ENCODE results near the gene TMEM127.
"Not testable (repeated sequence)": the region's sequence is repeated elsewhere in the genome, so short reads cannot be mapped to it uniquely, and the experiment has no call there.

TMEM127 gene

DNA sequence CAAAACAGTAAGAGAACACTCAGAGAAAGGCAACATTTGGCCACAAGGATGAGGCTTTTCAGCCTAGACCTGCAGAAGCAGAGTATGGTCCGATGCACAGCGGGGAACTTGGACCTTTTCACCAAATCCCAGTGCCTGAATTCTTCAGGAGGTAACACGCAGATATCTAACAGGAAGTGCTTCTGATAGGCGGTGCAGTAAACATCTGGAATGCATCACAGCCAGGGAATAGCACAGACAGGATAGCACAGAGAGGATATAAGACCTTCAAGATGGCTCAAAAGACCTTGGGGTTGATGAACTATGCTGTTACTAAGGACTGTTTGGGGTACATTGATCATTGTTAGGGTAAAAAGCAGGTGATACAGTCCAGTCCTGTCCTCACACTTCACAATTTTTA, 1.7 kb downstream of the TMEM127 start:
- no peak for DNase-seq (ENCODE audit: low read depth in 3 of 3)

DNA sequence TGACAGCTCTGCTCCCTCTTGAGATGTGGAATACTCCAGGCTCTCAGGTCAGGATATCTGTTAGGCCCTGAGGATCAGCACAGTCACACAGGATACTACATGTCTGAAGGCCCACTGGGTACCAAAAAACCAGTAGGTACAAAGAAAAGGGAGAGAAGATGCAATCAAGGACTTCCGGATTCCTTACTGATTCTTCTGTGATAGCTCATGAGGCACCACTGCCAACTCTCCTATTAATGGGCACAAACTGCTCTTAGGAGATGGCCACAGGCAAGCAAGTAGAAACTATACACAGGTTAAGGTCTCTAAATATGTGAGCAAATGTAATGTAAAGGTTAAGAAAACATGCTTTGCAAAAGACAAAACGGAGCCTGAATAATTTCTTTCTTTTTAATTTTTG, 3.5 kb downstream of the TMEM127 start:
- DNase-seq (ENCODE audit: low read depth in 3 of 3): no peak

DNA sequence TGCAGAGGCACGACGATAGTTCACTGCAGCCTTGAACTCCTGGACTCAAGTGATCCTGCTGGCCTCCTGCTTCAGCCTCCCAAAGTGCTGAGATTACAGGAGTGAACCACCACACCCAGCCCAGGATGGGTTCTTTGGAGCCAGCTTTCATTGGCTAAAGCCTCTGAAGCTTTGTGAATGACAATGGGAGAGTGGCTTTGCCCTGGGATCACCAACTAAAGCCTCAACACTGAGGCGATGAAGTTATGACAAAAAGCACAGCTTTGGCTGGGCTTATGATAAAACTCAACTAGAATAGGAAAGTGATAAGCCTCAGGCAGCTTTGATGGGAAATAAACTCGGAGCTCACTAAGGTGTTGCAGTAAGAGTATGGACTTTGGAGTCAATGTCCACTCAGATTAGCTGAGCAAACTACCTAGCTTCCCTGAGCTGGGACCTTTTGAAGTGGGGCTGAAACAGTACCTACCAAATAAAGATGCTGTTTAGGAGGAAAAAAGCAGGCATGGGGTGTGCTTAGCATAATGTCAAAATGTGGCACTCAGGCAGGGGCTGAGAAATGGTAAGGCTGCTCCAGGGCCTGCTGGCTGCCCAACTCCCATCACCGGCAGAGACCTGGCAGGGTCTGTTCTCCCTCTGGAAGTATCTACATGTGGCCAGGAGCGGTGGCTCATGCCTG, 4.3 kb downstream of the TMEM127 start:
- DNase-seq (ENCODE audit: low read depth in 3 of 3): no peak

DNA sequence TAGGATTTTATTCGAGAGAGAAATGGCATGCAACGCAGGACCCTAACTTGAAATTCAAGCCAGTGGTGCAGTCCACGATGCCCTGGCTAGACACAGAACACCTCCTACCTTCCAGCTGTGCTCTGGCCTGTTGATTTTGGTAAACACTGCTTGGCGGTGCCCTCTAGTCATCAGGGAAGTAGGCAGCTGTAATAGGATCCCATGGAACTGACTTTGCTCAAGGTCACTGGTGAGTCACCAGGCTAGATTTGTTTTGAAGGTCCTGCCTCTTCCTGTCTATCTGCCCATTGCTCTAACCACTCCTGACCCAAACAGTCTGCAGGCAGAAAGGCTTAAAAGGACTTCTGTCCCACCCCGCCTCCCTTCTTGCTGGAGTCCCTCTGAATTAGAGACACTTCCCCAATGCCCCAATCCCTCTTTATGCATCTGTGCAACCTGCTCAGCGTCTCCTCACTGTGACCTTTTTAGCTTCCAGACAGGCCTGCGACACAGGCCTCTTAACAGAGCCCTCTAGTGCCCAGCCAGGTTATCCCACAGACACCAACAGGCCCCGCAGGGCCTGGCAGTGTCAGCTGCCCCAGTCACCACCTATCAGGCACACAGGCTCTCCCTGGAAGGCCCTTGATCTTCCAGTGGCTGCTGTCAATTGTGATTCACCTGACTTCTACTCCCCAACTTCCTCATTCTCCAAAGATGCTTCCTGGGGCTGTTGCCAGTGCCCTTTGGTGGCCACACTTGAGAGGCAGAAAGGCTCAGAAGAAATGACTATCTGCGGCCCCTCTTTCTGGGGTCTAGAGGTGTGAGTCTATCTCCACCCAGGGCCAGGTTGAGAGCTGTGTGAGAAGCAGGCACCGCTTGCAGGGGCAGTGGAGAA, 5.2 kb downstream of the TMEM127 start:
- peak in 1 of 3 donors; percentile 21 for DNase-seq (ENCODE audit: low read depth in 3 of 3)

DNA sequence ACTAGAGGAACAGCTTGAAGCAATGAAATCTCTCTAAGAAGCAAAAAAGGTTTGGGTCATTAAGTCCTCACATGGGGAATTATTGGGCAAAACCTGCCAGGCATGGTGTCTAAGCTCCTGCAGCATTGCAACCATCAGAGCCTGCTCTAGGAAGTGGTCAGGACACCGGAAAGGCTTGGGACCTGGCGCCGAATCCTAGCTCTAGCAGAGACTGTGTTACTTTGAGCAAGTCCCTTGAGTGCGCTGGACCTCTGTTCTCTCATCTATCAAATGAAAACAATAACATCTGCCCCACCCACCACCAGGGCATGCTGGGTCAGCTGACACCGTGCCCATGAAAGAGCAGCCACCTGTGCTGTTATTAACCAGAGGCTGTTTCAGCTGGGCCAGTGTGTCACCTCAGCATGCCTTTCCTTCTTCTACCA, 6.3 kb downstream of the TMEM127 start:
- no peak for DNase-seq (ENCODE audit: low read depth in 3 of 3)

DNA sequence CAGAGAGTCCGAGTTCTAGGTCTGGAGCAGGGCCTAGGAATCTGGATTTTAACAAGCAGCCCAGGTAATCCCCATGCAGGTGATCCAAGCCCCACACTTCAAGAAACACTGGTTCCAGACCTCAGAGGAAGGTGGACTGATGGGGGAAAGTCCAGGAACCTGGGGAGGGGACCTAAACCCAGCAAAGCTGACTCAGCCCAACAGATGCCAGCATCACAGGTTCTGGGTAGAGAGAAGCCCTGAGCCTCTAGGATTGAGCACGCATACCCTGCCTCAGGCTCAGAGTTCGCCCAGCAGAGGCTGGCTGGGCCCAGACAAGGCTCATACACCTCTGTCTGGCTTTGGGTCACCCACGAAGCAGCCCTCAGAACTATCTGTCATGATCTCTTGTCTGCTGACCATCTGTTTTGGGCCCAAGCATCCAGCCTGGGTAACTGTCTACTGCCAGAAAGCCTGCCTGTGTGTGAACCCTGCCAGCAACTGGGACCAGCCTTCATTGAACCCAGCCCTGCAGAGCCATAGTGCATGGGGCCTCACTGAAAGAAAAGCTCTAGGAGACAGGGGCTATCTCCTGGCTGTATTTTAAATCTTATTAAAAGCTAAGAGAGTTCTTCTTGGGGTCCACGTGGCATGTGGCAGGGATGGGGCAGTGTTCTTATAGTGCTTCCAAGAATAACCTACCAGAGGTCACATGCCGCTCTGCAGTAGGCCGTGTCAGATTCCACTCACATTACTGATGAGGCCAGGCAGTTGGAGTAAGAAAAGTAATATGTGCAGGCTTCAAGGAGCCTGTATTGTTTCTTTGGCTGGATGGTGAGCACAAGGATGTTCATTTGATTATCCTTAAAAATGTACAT, 7.4 kb downstream of the TMEM127 start:
- no peak for DNase-seq (ENCODE audit: low read depth in 3 of 3)

DNA sequence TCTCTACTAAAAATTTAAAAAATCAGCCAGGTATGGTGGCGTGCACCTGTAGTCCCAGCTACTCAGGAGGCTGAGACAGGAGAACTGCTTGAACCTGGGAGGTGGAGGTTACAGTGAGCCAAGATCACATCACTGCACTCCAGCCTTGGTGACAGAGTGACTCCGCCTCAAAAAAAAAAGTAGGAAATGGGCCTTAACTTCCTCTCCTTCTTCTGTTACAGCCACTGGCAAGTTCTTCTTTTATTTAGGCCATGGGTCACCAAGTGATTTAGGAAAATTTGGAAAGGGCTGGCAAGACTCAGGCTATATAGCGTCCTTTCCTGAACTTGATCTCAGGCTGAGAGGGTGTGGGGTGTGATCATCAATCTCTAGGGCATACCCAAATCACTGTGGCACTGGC, 8.1 kb downstream of the TMEM127 start:
- DNase-seq (ENCODE audit: low read depth in 3 of 3): not testable (repeated sequence)

DNA sequence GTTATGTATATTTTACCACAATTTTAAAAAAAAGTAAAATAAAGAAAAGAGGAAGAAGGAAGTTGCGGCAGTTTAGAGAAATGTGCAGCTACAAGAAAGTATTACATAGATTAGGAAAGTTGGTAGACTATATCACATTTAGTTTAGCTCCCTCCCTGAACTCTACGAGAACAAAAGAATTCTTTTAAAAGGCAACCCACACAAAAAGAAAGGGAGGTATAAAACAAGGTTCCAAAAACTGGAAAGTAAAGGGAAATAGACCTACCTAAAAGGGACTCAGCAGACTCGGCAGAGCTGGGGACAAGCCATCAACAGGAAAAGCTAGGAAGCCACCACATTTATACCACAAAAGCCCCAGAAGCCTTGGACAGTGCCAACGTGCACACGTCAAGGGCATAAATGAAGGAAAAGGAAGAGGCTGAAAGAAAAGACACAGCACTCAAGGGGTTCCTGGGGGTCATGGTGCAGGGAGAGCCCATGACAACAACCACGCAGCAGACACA, 9.1 kb downstream of the TMEM127 start:
- no peak for DNase-seq (ENCODE audit: low read depth in 3 of 3)

DNA sequence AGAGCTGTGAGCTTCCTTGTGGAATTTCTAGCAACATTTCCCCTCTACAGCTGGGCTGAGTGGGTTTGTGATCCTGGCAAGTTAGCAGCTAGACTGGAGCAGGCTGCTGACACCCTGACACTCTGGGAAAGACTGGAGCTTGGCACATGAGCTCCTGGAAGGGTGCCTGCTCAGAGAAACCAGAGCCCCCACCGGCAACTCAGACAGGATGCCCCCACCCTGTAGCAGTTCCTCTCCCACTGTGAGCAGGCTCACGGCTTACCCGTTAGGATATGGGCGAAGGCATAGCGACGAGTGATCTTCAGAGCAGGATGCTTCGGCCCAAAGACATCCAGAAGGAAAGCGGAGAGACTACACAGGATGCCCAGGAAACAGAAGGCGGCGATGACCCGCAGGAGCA, 11.2 kb downstream of the TMEM127 start:
- DNase-seq (ENCODE audit: low read depth in 3 of 3): no peak

DNA sequence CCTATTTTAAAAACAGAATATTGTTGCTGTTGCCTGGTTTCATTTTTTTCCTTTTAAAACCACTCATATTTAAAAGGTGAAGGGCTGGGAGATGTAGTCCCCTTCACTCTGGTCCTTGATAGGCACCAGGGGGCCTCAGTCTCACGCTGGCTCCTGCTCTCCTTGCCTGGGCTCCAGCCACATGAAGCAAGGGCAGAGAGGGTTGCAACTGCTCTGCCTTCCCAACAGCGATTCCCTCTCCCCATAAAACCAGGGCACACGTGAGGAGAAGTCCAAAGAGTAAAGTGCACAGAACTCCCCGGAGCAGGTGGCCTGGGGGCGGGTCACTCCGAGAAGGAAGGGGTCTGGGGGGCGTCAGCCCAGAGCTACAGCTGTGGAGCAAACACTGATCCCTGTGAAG, 12.8 kb downstream of the TMEM127 start:
- no peak for DNase-seq (ENCODE audit: low read depth in 3 of 3)

DNA sequence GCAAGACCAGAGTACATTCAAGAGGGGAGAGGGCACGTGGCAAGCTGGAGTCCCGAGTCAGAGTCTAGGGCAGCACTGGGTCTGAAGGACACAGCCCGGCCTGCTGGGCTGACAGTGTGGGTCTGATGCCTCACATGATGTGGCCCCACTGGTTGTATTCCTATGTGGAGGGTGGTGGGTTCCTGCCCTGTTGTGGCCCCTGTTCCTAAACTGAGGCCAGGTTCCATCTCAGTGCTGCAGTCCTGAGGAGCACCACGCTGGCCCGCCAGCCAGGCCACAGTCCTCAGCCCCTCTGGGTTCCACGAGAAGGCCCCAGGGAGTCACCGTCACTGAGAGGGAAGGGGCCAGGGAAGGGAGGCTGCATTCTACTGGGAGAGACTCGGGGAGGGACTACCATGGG, 13.3 kb downstream of the TMEM127 start:
- DNase-seq (ENCODE audit: low read depth in 3 of 3): no peak

DNA sequence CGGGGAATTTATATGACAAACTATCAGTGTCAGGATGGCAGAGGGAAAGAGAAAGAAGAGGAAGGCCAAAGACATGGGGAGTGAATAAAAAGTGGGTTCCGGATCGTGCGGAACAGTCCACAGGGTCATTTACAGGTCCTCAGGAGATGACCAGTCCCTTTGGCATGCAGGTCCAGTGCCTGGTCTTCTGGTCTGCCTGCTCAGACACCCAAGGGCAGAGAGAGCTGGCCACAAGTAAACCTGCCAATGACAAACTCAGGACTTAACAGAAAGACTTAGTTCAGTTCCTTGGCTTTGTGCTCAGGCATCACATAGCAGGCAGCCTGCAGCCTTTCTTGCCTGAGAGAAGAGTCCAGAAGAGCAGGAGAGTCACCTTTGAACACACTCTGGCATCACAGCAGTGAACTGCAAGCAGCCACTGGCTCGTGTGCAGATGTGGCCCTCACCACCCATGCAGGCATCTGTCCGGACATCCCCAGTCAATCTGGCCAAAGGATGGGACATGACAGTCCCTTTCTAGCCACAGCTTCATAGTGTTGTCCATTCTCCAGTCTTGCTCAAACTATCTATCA, 14.0 kb downstream of the TMEM127 start:
- DNase-seq (ENCODE audit: low read depth in 3 of 3): no peak

DNA sequence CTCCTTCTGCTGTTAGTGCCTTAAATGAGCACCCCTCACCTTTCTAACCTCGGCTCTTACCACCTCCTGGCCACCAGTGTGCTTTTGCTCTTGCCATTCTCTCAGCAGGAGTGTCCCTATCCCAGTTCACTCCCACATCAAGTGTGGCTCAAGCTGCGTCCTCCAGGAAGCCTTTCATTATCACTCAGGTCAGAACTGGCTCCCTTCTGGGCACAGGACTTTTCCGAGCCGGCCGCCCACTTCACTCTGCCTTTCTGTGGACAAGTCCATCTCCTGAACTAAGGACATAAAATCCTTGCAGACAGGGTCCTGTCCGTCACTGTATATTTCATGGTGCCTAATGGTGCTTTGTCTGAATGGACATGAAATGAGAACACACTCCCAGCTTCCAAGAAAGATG, 15.6 kb downstream of the TMEM127 start:
- no peak for DNase-seq (ENCODE audit: low read depth in 3 of 3)

DNA sequence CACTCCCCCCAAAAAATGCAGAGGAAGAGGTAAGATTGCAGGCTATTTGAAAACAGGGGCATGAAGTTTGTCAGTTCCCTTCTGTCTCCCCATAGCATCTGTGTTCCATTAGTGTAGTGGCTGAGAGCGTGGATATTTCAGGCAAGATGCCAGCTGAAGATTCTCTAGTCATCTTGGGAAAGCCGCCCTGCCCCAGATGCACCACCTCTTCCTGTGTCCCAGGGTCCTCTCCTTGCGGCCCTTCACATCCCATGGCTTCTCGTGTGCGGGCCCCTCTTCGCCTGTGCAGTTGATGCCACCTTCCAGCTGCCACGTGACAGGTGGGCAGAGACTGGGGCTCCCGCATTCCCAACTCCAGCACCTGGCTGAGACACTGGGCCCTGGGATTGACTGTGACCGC, 16.1 kb downstream of the TMEM127 start:
- DNase-seq (ENCODE audit: low read depth in 3 of 3): no peak

DNA sequence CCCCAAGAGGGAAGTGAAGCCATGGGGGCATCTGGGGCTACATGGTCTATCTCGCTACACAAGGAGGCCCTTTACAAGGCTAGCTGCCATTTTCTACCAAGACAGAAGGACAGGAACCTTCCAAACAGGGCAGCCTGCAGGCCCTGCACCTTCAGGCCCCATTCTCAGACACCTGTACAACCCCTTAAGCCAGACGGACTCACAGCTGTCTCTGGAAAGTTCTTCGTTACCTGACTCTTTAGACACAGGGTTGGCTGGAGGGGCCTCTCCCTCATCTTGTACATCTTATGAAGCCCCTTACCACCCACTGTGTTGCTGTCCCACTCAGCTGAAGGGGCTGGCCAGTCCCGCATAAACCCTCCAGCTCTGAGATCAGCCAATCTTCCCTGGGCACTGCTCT, 17.2 kb downstream of the TMEM127 start:
- no peak for DNase-seq (ENCODE audit: low read depth in 3 of 3)

DNA sequence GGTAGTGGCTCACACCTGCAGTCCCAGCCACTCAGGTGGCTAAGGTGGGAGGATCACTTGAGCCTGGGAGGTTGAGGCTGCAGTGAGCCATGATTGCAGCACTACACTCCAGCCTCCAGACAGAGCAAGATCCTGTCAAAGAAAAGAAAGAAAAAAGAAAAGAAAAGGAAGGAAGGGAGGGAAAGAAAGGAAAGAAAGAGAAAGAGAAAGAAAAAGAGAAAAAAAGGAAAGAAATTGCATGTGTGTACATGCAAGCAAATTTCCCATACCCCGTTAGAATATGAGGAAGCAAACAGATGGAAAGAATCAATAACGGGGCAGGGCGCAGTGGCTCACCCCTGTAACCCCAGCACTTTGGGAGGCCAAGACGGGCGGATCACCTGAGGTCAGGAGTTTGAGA, 17.9 kb downstream of the TMEM127 start:
- no peak for DNase-seq (ENCODE audit: low read depth in 3 of 3)

DNA sequence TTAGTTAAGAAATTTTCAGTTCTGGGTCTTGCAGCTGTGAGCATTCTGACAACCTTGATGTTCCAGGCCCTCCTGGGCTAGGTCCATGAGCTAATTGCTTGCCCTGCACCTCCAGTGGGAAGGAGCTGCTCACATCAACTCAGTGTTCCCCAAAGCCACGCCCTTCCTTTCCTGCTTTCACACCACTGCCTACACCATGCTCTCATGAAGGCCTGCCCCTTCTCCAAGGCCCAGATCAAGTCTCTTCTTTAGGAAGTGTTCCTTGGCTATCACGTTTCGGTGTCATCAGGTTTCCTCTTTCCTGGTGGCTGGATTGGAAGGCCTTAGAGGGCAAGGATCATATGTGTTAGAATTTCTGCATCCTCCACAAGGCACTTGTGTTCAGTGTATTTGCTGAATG, 18.8 kb downstream of the TMEM127 start:
- no peak for DNase-seq (ENCODE audit: low read depth in 3 of 3)

DNA sequence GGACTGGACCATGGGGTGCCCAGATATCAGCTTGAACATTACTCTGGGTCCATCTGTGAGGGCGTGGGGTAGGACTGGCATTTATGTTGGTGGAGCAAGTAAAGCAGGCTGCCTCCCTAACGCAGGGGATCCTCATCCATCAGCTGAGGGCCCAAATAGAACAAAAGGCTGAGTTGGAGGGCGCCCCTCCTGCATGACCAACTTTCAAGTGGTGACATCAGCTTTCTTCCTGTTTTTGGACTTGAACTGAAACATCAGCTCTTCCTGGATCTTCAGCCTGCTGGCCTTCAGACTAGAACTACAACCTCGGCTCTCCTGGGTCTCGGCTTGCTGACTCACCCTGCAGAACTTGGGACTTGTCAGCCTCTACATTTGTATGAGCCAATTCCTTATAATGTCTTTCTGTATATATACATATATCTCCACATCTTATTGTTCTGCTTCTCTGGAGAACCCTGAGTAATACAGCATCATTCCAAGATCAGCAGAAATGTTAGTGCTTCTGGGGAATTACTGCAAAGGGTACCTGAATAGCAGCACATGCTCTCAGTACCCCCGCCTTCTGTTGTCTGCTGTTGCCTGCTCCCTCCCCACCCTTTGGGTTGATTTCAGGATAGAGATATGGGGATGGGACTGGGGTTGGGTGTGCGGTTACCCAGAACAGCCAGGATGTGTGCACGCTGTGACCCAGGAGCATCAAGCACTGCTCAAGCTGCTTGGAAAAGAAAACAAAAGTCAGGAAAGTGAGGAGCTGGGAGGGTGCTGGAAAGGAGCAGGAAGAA, 20.0 kb downstream of the TMEM127 start:
- DNase-seq (ENCODE audit: low read depth in 3 of 3): no peak

DNA sequence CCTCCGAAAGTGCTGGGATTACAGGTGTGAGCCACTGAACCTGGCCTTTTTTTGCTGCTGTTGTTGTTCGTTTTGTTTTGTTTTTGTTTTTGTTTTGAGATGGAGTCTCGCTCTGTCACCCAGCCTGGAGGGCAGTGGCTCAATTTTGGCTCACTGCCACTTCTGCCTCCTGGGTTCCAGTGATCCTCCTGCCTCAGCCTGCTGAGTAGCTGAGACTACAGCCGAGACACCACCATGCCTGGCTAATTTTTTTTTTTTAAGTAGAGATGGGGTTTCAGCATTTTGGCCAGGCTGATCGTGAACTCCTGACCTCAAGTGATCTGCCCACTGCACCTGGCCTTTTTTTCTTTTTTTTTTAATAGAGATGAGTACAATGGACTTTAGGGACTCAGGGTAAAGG, 22.0 kb downstream of the TMEM127 start:
- no peak for DNase-seq (ENCODE audit: low read depth in 3 of 3)

DNA sequence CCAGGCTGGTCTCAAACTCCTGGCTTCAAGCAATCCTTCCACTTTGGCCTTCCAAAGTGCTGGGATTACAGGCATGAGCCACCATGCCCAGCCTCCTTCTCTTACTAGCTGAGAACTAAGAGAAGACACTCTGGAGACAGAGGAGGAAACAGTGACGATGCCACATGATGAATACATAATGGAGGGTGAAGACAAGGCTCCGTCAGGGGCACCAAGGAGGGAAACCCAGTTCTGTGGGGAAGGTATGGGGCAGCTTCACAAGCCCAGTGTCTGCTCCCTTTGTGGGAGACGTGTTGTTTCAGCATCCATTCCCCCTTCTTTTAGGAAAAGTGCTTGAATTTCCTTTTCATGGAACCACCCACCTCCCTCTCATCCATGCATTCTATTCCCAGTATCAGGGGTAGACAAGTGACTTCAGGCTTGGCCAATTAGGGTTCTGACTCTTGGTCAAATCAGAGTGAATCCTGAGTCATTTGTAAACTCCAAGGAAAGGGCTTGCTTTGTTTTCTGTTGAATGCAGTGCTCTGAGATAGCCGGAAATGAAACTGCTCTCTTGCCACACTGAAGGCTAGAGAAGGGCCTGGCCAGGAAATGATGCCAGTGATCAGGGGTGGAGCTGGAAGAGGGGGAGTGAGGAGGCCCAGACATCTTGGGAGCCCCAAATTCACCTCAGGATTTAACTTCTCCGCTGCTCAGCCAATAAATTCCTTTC, 23.7 kb downstream of the TMEM127 start:
- peak; percentile 33 to 57 (median 43) for DNase-seq (ENCODE audit: low read depth in 3 of 3)

Measured in stimulated activated CD4-positive, alpha-beta T cell treated with anti-CD3 and anti-CD28 coated beads, TNF-alpha, amount 100 ng/mL, for 48 hours (primary cell).